IMR-90 (cell line): Measurements from ENCODE around the gene PCSK6. TPM values are rescaled to one million over a fixed set of nuclear protein-coding genes. Genes with fewer than 3 reads are reported as not detected.

Experiments
- ATAC-seq: fragments of 200-7000 bp; cut with Tn5 transposase; 2 replicates; pipeline ENCODE4 v1.9.1; 2020; ENCODE audit warnings: low read depth, mild to moderate bottlenecking, moderate library complexity
- BruUV-seq: library from RNA; stranded (reverse); fragments of 400-500 nt; replicated peaks from 2 replicates; lab custom pipeline; 2021; lab: Mats Ljungman, UMichigan
- CTCF ChIA-PET: fragments of 300-600 bp; formaldehyde crosslinking; extraction: SDS; loops from one replicate; lab custom pipeline; 2021; ENCODE audit warnings: antibody characterized with exemption; lab: Yijun Ruan, JAX
- POLR2A ChIA-PET: fragments of 300-600 bp; sonication (Branson Sonifier 250); formaldehyde crosslinking; loops from one replicate; lab custom pipeline; 2022; ENCODE audit warnings: antibody characterized with exemption; ENCODE audit not compliant: unreplicated experiment; lab: Charles Lee
- DNase-seq: peaks from one replicate; pipeline ENCODE4 v3.0.0; 2013
- H2AFZ ChIP-seq: replicated peaks from 2 replicates; pipeline ENCODE3; 2013; ENCODE audit warnings: low read length, mild to moderate bottlenecking; ENCODE audit not compliant: poor library complexity
- H2AK5ac ChIP-seq: 2 replicates; pipeline ENCODE4 v1.6.1; 2013; ENCODE audit warnings: low read depth, low read length, inconsistent platforms
- H2AK9ac ChIP-seq: replicated peaks from 2 replicates; pipeline ENCODE3; 2013; ENCODE audit warnings: mild to moderate bottlenecking, low read depth, low read length, moderate library complexity; ENCODE audit not compliant: poor library complexity
- H2BK120ac ChIP-seq: 2 replicates; pipeline ENCODE4 v1.6.1; 2013; ENCODE audit warnings: low read depth, low read length, inconsistent platforms
- H2BK15ac ChIP-seq: 3 replicates; pipeline ENCODE4 v1.6.1; 2013; ENCODE audit warnings: low read depth, low read length, inconsistent platforms
- H2BK20ac ChIP-seq: 2 replicates; pipeline ENCODE4 v1.6.1; 2013; ENCODE audit warnings: low read depth, mild to moderate bottlenecking, inconsistent platforms, low read length, moderate library complexity
- H2BK5ac ChIP-seq: 2 replicates; pipeline ENCODE4 v1.6.1; 2013; ENCODE audit warnings: mild to moderate bottlenecking, low read depth, low read length, inconsistent platforms; ENCODE audit not compliant: poor library complexity, severe bottlenecking
- H3K14ac ChIP-seq: replicated peaks from 2 replicates; pipeline ENCODE4 v1.6.1; 2013; ENCODE audit warnings: low read depth, low read length, inconsistent platforms
- H3K18ac ChIP-seq: 2 replicates; pipeline ENCODE4 v1.6.1; 2013; ENCODE audit warnings: low read depth, low read length, control low read depth
- H3K23ac ChIP-seq: 2 replicates; pipeline ENCODE4 v1.6.1; 2013; ENCODE audit warnings: low read depth, low read length, inconsistent platforms
- H3K27ac ChIP-seq: 2 replicates; pipeline ENCODE4 v1.5.1; 2013; ENCODE audit warnings: mild to moderate bottlenecking, control low read depth, low read length; ENCODE audit not compliant: insufficient read depth
- H3K27me3 ChIP-seq: 2 replicates; pipeline ENCODE4 v1.6.1; 2013; ENCODE audit warnings: low read length; ENCODE audit not compliant: control insufficient read depth, insufficient read depth
- H3K36me3 ChIP-seq: 2 replicates; pipeline ENCODE4 v1.6.1; 2013; ENCODE audit warnings: low read length, mixed read lengths; ENCODE audit not compliant: control insufficient read depth, insufficient read depth
- H3K4ac ChIP-seq: 2 replicates; pipeline ENCODE4 v1.6.1; 2013; ENCODE audit warnings: low read depth, low read length, inconsistent platforms
- H3K4me1 ChIP-seq: 2 replicates; pipeline ENCODE4 v1.6.1; 2013; ENCODE audit warnings: low read length, mixed read lengths; ENCODE audit not compliant: control insufficient read depth, insufficient read depth
- H3K4me2 ChIP-seq: 2 replicates; pipeline ENCODE4 v1.6.1; 2013; ENCODE audit warnings: low read depth, mild to moderate bottlenecking, control low read depth, low read length, moderate library complexity
- H3K4me3 ChIP-seq: 2 replicates; pipeline ENCODE4 v1.5.1; 2013; ENCODE audit warnings: low read depth, mild to moderate bottlenecking, control low read depth, low read length, moderate library complexity; ENCODE audit not compliant: insufficient read depth
- H3K56ac ChIP-seq: 2 replicates; pipeline ENCODE4 v1.6.1; 2013; ENCODE audit warnings: low read length, inconsistent platforms; ENCODE audit not compliant: insufficient read depth; ENCODE audit errors: extremely low read depth
- H3K79me1 ChIP-seq, 2 experiments: 2 replicates each; pipeline ENCODE4 v1.6.1; 2013; ENCODE audit warnings: low read length in 2 of 2, inconsistent platforms in 1 of 2, low read depth in 1 of 2
- H3K9ac ChIP-seq: 2 replicates; pipeline ENCODE4 v1.6.1; 2013; ENCODE audit warnings: low read depth, low read length, control low read depth
- H3K9me1 ChIP-seq: 2 replicates; pipeline ENCODE4 v1.6.1; 2013; ENCODE audit warnings: low read length, inconsistent platforms; ENCODE audit not compliant: insufficient read depth
- H3K9me3 ChIP-seq: 2 replicates; pipeline ENCODE4 v1.6.1; 2013; ENCODE audit warnings: low read length; ENCODE audit not compliant: control insufficient read depth, insufficient read depth
- H4K20me1 ChIP-seq: 2 replicates; pipeline ENCODE4 v1.6.1; 2013; ENCODE audit warnings: low read length, inconsistent platforms; ENCODE audit not compliant: insufficient read depth
- H4K5ac ChIP-seq: 2 replicates; pipeline ENCODE4 v1.6.1; 2013; ENCODE audit warnings: mild to moderate bottlenecking, low read depth, low read length, control low read depth
- H4K8ac ChIP-seq, 2 experiments: 2 replicates each; pipeline ENCODE4 v1.6.1; 2013; ENCODE audit warnings: low read depth in 2 of 2, low read length in 2 of 2, control low read depth in 1 of 2, inconsistent platforms in 1 of 2
- H4K91ac ChIP-seq: 2 replicates; pipeline ENCODE4 v1.6.1; 2013; ENCODE audit warnings: low read depth, low read length, inconsistent platforms; ENCODE audit not compliant: insufficient read depth
- BHLHE40 ChIP-seq: fragments of 150-350 bp; IDR thresholded peaks from 2 replicates; pipeline ENCODE4 v1.6.1; 2016; ENCODE audit warnings: mild to moderate bottlenecking, low read depth, low read length
- CHD1 ChIP-seq: IDR thresholded peaks from 2 replicates; pipeline ENCODE4 v1.6.1; 2012; ENCODE audit warnings: low read depth, low read length, improper control_type of control experiment
- FOS ChIP-seq: fragments of 150-350 bp; IDR thresholded peaks from 2 replicates; pipeline ENCODE4 v1.6.1; 2016; ENCODE audit warnings: low read depth, low read length
- NFE2L2 ChIP-seq: fragments of 150-350 bp; IDR thresholded peaks from 2 replicates; pipeline ENCODE4 v1.6.1; 2016; ENCODE audit warnings: low read depth, mild to moderate bottlenecking, low read length
- RAD21 ChIP-seq: IDR thresholded peaks from 2 replicates; pipeline ENCODE4 v1.6.1; 2012; ENCODE audit warnings: low read length, improper control_type of control experiment
- SMC3 ChIP-seq: fragments of 150-350 bp; IDR thresholded peaks from 2 replicates; pipeline ENCODE4 v1.6.1; 2016; ENCODE audit warnings: low read depth, mild to moderate bottlenecking, antibody characterized with exemption, low read length, moderate library complexity
- WGBS, 2 experiments: methylation state at CpG; one replicate each; pipeline versions ENCODE4 v1.1.5 to v1.1.7; 2013; ENCODE audit warnings: missing lambda C conversion rate in 2 of 2; ENCODE audit not compliant: insufficient read length in 1 of 2; ENCODE audit errors: extremely low coverage in 2 of 2; 5-methylcytosine and 5-hydroxymethylcytosine counted together
- dilution Hi-C: fragments of 300-500 bp; cut with HindIII; formaldehyde crosslinking; loops from one replicate; pipeline ENCODE4 v1.14.3; 2018; ENCODE audit warnings: low sequenced_read_pairs; ENCODE audit not compliant: unreplicated experiment
- in situ Hi-C: fragments of 300-500 bp; cut with MboI; formaldehyde crosslinking; loops from 3 replicates; pipeline ENCODE4 v1.14.3; 2019; ENCODE audit warnings: low sequenced_read_pairs, inconsistent platforms, mixed read lengths
- intact Hi-C: fragments of 100-400 bp; cut with micrococcal nuclease; formaldehyde crosslinking; loops from 2 replicates; pipeline ENCODE4 v1.10.0; 2022
- polyA plus RNA-seq, 3 experiments: library from polyadenylated mRNA; depleted of rRNA; stranded (reverse); fragments of >200 nt; gene quantifications; 2 replicates each; pipeline ENCODE4 v1.2.3, GENCODE V29; 2012; ENCODE audit warnings: low replicate concordance in 1 of 3
- total RNA-seq: library from RNA; depleted of rRNA; stranded (reverse); fragments of >200 nt; gene quantifications from 2 replicates; pipeline ENCODE4 v1.2.3, GENCODE V29; 2012
- TF ChIP-seq, protein P1 (sequence below): conservative IDR thresholded peaks from 2 replicates; pipeline ENCODE4 v1.5.1; 2012; ENCODE audit warnings: mild to moderate bottlenecking, low read depth, low read length, improper control_type of control experiment

PCSK6 gene
- total and polyA plus RNA-seq, 2 of the 4 experiments (the other 2 are of a cell fraction) = not detected

DNA sequence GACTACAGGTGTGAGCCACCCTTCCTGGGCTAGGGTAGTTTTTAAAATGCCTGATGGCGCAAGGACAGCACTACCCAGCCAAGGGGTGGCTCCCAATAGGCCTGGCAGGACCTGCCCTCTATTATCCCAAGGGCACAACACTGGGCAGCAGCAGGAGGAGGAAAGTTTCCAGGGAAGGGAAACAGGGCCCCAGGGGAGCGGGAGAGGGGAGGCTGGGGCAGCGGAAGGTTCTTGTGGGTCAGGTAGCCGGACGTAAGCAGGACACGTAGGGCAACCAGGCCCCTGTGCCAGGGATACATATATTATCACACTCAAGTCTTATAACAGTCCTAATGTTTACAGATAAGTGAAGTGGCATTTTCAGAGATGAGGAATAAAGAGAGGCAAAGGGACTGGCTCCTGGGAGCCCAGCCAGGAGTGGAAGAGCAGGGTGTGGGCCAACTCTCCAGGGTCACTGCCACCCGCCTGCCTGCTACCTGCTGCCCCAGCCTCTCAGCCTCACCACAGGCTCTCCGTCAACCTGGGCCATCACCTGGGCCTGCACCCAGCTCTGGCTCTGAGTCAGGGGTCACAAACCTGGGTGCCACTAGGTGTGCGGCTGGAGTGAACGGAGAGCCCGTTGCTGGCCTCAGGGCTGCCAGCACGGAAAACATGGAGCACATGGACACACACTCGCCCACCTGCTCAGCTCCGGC is 121.3 kb downstream of the PCSK6 start:
- Histone ChIP-seq H3K9me1 (no peaks in the 10 kb centered on the region), H3K23ac (no peak overlapping the region), H4K91ac (no peak overlapping the region), H2BK20ac (no peak overlapping the region), H3K4me2 (no peak overlapping the region), H4K20me1 (no peaks in the 10 kb centered on the region), H3K4me1 (no peaks in the 10 kb centered on the region), H3K79me1 (no peaks in the 10 kb centered on the region), H4K8ac (no peak overlapping the region), H2BK15ac (no peak overlapping the region), H2AK5ac (no peak overlapping the region), H4K5ac (no peak overlapping the region), H2BK5ac (no peak overlapping the region), H3K4ac (no peak overlapping the region), H3K14ac (no peak overlapping the region), H3K18ac (no peak overlapping the region), H2AFZ (no peak overlapping the region), H3K9me3 (peaks cover 3% of the 10 kb centered on the region; the same call in 1 of the 2 replicates), H3K27me3 (peaks cover 15% of the 10 kb centered on the region; the same call in 1 of the 2 replicates), H3K4me3 (no peak overlapping the region), H3K9ac (no peak overlapping the region), H3K36me3 (no peaks in the 10 kb centered on the region), H3K27ac (no peak overlapping the region), H2BK120ac (no peak overlapping the region), H2AK9ac (no peak overlapping the region), H3K56ac (no peak overlapping the region)
- intact Hi-C loops (no loop called here), in situ Hi-C loops (no loop called here), dilution Hi-C loops (no loop called here)
- BruUV-seq = no TSS peak
- POLR2A ChIA-PET = no interaction called here
- ATAC-seq = no peak
- TF ChIP-seq FOS = no peak
- TF ChIP-seq CHD1 = no peak
- TF ChIP-seq NFE2L2 = no peak
- TF ChIP-seq, protein P1, sequence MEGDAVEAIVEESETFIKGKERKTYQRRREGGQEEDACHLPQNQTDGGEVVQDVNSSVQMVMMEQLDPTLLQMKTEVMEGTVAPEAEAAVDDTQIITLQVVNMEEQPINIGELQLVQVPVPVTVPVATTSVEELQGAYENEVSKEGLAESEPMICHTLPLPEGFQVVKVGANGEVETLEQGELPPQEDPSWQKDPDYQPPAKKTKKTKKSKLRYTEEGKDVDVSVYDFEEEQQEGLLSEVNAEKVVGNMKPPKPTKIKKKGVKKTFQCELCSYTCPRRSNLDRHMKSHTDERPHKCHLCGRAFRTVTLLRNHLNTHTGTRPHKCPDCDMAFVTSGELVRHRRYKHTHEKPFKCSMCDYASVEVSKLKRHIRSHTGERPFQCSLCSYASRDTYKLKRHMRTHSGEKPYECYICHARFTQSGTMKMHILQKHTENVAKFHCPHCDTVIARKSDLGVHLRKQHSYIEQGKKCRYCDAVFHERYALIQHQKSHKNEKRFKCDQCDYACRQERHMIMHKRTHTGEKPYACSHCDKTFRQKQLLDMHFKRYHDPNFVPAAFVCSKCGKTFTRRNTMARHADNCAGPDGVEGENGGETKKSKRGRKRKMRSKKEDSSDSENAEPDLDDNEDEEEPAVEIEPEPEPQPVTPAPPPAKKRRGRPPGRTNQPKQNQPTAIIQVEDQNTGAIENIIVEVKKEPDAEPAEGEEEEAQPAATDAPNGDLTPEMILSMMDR = no peak
- TF ChIP-seq BHLHE40 = no peak
- no peak for TF ChIP-seq SMC3
- TF ChIP-seq RAD21 = no peak
- CTCF ChIA-PET = no interaction called here
- DNase-seq = no peak
- WGBS, 2 experiments = 66% methylated on average over 6 of the region's 14 CpGs; no CpG with 5 or more reads in 1 of the 2 experiments
